HK-2 (cell line): Measurements from ENCODE around the gene SLC13A2.

Experiments
- DNase-seq: peaks from one replicate; pipeline ENCODE4 v3.0.0-alpha.2; 2018; ENCODE audit not compliant: unreplicated experiment

SLC13A2 gene

DNA sequence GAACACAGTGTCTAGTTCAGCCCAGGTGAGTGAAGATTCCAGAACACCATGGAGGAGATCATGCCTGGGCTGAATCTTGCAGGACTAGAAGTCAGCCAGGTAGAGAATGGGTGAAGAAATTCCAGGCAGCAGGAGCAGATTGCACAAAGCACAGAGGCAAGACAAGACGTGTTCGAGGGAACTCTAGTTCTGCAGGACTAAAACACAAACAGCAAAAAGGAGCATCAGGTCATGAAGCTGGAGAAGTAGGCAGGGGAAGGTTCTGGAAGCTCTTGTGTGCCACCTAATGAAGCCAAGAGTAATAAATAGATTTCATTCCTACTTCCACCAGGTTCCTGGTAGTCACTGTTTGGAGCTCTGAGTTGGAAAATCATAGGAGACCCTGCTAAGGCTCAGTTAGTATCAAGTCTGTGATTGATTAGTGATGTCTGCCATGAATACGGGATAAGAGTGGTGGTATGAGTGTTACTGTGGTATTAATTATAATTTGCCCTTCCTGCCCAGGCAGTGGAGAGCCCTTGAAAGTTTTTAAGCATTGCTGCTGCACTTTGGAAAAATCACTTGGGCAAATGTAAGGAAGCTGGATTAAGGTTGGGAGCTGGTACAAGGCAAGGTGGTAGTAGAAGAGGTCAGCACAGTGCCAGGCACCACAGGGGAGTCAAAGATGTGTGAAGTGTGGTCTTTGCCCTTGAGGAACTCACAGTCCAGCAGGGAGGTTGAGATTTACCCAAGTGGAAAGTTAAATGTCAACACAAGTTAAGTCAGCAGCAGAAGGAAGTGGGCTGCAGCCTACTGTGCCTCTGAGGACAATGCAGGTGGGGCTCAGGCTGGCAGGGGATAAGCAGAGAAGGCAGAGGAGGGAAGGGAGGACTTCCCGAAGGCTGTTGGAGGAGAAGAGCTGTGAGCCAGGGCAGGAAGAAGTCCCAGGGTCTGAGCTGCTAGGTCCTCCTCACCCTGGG is 19.2 kb downstream of the SLC13A2 start:
- DNase-seq = no peak

DNA sequence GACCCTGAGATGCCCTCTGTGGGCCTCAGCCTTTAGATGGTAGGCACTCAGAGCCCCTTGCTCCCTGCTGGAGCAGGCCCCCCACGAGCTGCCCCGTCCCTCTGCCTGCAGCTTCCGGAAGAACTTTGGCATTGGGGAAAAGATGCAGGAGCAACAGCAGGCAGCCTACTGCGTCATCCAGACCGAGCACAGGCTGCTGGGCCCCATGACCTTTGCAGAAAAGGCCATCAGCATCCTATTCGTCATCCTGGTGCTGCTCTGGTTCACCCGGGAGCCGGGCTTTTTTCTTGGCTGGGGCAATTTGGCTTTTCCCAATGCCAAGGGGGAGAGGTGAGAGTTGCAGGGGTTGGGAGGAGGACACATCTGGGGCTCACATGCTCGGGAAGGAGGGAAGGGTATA is 20.0 kb downstream of the SLC13A2 start:
- DNase-seq = no peak

DNA sequence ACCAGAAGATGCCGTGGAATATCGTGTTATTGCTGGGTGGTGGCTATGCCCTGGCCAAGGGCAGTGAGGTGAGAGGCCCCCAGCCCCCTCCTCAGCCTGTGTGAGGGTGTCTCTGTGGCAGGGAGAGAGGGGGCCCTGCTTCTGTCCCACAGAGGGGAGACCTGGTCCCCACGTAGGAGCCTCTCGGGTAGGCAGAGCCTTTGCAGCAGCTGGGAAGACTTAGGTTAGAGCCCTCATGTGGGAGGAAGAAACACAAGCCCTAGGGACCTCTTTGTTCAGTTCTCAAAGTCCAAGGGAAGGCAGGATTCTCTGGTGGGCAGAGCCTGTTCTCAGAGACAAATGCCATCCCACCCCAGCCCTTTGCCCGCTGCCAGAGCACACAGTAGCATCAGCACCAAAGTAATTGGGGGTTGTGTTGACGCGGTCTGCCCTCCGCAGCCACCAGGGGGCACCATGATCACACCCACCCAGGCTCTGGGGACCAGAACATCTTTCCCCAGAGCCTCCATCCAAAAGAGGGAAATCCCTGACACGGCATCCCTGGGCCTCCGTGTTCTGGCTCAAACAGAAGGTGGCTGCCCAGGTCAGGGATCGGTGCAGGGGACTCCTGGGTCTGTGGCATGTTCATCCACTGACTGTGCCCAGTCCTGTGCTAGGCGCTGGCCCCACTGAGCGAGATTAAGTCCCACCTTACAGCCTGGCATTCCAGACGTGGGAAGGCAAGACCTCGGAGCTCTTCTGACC is 21.2 kb downstream of the SLC13A2 start:
- DNase-seq = peak; percentile 77

DNA sequence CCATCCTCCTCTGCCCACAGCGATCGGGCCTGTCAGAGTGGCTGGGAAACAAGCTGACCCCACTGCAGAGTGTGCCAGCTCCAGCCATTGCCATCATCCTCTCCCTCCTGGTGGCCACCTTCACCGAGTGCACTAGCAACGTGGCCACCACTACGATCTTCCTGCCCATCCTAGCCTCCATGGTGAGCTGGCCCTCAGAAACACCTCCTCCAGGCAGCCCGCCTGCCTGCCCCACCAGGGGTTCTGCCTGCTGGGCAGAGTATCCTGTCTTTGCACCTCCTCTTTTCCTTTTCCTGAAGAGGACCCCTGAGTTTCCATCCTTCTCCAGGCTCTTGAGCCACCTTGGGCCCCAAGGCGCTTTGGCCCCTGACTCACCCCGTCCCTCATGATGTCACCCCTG is 22.2 kb downstream of the SLC13A2 start:
- no peak for DNase-seq

DNA sequence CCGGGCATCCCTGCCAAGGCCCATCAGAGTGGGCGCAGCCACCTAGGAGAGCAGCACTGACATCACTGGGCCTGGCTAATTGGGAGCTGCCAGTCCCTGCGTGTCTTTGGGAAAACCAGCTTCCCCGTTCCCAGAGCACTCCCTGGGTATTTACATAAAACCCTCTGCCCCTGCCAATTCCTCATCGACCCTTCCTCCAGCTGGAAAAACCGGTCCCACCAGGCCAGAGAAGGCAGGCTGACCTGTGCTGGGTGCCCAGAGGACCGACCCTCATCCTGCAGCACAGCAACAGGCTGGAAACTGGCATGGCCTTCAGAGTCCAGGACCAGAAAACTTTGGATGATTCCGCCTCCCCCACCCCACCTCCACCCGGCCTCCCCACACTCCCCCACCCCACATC is 24.5 kb downstream of the SLC13A2 start:
- no peak for DNase-seq

DNA sequence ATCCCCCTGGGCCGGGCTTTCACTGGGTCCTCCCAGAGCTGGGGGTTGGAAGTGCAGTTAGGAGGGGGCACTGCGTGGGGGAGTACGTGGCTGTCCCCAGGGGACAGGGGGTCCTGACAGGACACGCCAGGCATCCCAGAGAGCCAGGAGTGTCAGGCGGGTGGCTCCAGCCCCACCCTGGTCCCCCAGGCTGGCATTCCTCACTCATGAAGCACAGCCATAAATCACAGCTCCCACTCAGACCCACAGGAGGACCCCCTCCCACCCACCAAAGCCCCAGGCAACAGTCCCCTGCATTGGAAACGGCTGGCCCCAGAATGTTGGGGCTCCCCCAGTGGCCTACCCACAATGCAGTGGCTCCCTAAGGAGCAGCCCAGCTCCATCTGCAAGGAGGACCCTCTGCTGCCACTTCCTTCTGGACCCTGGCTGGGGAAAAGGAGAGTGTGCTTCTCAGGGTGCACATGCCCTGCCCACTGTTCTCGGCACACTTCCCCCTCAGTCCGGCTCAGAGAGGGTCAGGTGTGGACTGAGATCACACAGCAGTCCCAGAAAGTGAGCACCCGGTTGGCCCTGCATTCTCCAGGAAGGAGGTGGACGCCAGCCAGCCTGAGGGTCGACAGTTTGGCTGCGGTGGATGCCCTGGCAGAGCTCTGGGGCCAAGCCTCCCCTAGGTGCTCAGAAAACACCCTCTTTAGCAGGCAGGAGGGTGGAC is 25.4 kb downstream of the SLC13A2 start:
- DNase-seq = no peak

DNA sequence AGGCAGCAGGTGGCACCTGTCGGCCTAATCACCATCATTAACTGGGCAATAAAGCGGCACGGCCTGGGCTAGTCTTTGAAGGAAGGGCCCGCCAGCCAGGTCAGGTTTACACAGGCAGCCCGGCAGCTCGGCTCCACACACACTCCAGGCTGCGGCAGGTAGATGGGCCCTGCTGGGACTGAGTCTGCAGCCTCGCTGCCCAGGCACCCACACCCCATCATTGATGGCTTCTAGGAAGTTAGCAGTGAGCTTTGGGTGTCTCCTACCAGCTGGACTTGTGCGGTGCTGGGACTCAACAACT is 25.9 kb downstream of the SLC13A2 start:
- DNase-seq = no peak

DNA sequence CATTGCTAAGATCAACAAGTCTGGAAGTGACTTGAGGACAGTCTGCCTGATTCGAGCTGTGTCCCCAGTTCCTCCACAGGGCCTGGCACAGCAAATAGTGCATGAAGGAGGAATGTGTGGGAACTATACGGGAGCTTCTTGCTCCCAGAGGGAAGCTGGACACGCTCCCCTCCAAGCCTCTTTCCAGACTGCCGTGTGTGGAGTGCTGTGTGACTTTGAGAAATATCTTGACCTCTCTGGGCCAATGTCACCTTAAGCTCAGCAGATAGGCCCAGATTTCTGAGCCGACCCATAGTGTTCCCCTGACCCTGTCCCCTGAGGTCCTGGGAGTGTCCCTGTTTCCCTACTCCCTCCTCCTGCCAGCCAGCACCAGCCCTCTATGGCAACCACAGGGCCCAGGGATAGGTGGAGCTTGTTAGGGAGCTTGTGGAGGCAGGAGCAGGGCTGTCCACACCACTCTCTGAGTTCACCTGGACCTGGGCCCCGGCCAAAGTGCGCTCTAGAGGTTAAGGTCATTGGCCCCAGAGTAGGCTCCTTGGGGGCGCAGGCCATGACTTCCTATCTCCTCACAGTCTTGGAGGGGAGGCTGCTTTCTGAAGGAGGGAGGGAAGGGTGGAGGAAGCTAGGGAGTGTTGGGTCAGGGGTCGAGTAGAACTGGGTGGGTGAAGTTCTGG is 26.4 kb downstream of the SLC13A2 start:
- DNase-seq = no peak

DNA sequence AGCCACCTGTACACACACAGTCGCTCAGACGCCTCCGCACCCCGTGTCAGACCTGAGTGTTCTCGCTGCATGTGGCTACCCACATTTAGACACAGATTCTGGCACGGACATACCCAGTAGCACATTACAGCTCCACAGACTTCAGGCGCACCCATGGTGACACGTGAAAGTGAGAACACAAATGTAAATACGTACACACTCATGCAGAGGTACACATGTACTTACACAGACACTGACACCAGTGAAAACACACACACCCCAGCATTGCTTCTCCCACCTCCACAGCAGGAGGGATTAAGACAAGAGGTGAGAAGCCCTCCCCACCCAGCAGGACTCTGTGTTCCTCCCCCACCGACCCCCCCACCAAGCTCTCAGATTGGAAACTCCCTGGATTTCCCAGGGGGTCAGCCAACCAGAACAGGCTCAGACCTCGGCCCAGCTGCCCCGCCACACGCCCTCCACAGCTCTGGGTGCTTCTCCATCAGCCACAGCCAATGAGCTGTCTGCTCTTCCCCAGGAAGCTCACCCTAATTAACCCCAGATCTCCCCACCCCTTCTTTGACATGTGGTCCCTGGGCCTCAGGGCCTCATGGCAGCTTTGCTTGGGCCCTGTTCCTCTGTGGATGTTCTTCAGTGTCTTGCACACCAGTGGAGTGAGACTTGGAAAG is 27.4 kb downstream of the SLC13A2 start:
- peak; percentile 25 for DNase-seq

DNA sequence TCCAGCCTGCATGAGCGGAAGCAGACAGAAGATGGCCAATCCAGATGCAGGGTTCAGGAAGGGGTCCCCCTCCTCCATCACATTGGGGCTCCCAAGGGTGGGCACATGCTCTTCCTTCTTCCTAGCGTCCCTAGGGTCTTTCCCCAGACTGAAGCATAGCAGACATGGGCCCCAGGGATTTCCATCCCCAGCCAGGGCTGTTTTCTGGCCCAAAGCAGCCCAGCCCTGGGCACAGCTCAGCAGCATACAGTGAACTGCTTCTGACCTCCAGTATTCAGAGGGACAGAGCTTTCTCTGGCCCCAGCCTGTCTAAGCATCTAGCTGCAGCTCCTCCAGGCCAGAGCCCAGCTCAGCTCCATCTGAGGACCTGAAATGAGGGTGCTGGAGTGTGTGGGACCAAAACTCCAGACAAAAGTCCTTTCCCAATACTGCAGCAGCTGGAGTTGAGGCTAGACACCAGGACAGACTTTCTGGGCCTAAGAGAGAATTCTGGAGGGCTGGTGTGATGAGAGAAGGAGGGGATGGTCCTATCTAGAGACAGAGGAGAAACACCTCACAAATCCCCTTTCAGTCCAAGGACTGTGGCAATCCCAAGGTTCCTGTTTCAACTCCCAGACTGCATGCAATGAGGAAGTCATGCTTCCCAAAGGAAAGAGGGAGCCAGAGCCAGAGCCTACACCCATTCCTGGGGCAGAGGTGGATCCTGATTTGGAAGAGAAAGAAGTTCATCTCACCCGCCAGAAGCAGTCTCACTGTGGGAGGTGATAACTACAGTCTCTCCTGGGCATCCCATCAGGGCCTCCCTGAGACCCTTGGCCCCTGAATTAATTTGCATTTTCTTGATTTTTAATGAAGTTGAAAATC is 28.2 kb downstream of the SLC13A2 start:
- no peak for DNase-seq

DNA sequence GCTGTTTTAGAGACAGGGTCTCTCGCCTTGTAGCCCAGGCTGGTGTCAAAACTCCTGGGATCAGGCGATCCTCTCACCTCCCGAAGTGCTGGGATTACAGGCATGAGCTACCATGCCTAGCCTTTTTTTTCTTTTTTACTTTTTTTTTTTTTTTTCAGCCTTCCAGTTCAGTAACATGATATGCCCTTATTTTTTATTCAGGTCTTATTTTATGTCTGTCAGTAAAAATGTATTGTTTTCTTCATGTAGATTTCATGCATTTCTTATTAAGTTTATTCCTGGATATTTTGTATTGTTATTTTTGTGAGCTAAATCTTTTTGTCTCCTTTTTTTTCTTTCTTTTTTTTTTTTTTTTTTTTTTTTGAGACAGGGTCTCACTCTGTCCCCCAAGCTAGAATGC is 30.0 kb downstream of the SLC13A2 start:
- no peak for DNase-seq

DNA sequence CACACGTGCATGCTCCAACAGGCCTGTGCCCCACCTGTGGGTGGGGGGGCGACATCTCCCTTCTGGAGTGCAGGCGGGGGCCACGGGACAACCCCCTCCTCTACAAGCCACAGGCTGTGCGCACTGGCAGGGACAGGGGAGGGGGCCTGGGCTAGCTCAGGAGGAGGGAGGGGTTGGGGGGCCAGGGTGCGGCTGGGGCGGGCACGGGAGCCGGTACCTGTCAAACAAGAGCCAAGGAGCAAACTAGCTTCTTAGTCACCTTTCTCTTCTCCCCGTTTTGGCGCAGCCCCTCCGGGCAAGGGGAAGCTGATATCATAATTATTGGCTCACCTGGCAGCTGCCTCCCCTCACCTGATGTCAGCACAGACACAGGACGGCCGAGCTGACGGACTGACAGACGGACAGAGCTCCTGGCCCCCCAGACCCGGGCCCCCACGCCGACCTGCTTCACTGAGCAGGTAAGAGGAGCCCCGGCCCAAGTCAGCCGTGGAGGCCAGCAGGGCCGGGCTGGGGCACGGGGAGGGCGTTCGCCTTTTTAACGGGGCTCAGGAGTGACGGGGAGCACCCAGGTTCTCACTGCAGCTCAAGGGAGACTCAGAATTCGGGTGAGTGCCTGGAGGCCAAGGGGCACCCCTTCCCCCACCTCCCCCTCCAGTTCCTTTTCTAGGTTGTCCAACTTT is 32.7 kb downstream of the SLC13A2 start, which contains the start of gene FOXN1:
Gene FOXN1 (plus strand): TSS at position 363 of the 680 bp plus-strand sequence. CDS start 17,622 bp downstream, outside the sequence.
- DNase-seq = no peak

DNA sequence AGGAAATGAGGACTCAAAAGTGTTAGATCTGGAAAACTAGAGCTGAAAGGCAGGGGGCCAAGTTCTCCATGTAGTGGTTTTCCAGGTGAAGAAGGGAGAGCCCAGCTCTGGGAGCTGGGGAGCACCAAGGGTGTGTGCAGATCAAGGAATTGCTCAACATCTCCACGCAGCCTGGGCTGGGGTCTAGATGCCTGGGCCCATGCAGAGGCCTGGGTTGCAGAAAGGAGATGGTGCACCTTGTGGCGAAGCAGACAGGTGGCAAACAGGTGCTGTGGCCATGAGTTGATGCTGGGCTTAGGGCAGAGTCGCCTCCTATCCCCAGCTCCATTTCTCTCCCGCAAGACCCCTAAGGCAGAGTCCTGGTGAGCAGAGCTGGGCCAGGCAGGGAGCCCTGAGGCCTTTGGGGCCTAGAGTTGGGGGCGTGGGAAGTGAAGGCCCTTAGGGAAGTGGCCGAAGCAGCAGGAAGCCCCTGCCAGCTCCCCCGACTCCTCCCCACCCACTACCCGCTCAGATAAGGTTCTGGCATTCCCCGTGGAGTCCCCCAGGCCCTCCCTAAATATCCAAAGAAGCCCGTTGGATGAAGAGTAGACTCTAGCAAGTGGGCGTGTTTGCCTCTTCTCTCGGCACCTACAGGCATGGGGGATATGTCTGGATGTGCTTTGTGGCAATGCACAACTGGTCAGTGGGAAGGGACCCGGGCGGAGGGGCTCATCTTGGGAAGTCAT is 33.5 kb downstream of the SLC13A2 start:
- no peak for DNase-seq

DNA sequence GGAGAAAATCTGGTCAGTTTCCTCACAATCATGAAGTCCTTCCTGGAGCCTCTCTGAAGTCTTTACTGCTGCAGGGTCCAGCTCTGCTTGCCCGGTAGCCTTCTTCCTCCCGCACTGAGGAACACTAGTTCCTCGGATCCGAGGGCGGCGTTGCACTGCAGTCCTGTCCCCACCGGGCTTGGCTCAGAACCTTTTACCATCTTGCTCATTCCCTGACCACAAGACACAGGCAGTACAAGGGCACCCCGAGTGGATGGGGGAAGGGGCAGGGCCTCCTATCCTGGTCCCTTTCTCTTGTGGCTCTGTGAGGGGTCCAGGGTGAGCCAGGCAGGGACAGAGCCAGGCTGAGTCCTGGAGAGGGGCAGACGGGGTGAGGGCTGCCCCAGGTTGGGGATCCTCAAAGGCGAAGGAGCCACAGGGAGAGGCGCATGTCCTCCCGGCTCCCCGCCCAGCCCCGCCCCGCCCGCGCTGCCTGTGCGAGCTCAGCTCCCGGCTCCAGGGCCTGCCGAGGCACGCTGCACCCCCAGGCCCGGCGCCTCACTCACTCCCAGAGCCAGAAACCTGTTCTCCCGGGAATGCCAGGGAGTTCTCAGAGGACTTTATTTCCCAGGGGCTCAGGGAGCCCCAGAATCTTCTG is 34.2 kb downstream of the SLC13A2 start:
- no peak for DNase-seq

DNA sequence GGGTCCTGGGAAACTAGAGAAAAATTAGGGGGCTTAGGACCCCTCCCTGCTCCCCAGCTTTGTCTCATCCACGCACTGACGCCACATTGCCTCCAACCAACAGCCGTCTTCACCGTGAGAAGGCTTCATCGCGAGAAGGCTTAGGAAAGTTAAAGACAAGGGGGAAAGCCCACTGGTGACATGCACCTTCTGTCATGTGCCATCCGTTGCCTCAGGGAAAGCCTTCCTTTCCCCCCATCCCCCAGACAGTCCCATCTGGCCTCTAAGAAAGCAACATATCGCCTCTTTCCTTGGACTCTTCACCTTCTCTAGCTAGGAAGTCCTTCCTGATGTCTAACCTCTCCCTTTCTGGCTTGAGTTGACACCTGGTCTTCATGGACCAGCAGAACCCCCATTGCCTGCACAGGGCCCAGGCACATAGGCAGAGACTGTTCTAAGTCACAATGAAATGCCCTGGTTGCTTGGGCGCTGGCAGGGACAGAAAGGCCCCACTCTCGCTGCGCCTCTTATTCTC is 34.8 kb downstream of the SLC13A2 start:
- no peak for DNase-seq

DNA sequence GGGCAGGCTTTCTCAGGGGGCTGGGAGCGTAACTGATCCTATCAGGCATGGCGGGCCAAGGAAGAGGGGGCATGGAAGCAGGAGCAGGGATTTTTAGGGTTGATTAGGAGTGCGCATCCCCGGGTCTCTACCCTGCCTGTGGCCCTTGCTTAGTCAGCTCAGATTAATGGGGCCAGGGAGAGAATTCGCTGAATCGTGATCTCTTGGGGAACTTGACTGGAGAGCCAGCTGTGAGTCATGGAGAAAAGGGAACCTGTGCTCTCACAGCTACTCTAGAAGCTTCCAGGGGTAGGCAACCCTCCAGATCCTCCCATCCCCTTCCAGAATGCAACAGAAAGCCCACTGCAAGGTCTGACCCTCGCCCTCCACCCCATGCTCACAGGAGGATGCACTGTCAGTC is 36.3 kb downstream of the SLC13A2 start:
- DNase-seq = no peak

DNA sequence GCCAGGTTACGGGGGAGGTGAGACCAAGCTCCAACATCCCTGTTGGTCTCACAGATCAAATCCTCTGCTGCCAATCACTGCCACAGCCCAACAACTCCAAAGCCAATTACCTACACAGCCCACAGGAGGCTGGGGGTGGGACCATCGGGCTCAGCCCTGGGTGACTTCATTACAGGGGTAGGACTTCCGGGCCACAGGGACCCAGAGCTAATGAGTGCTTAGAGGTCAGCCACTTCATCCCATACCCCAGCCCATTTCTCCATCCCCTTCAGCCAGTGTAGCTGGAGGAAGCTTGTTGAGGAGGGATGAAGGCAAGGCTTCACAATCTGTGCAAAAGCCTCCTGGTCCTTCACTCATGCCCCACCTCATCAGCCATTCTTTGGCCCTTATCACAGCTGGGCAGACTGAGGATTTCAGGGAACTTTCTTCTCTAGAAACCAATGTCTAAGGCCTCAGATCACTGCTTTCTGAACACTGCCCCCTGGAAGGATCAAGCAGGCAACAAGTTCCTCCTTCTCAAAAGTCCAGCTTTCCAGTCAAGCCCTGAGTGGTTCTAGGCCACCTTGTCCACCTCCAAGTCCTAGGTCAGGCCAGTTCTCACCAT is 38.5 kb downstream of the SLC13A2 start:
- DNase-seq = no peak

DNA sequence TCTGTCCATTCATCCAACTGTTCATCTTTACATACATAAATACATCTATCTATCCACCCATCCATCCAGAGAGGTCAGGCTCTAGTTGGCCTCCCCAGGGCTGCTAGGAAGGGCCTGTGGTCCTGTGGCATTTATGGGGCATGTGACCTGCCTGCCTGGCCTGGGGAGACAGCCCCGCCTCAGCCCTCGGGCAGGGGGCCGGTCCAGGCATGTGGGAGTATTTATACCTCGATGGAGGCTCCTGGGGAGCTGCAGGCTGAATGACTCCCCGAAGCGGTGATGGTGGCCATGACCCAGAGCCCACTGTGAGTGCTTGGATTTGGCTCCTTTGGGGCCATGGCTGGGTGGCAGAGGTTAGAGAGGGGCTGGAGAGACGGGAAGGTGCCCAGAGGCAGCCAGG is 40.0 kb downstream of the SLC13A2 start:
- DNase-seq = no peak
